Measurements from ENCODE around the gene USP35.
"Not testable (repeated sequence)": the region's sequence is repeated elsewhere in the genome, so short reads cannot be mapped to it uniquely, and the experiment has no call there.

The USP35 gene

GRCh38 chr11:78170874-78171549 lies 17.7 kb upstream of the USP35 start:
- DNase-seq = no peak

- no peak for DNase-seq
Measured at GRCh38 chr11:78171951-78172350, 16.8 kb upstream of the USP35 start.

- not testable (repeated sequence) for DNase-seq
Measured at GRCh38 chr11:78175862-78176261, 12.9 kb upstream of the USP35 start.

GRCh38 chr11:78176605-78177141 lies 12.0 kb upstream of the USP35 start:
- no peak for DNase-seq

- no peak for DNase-seq
Measured at GRCh38 chr11:78177216-78177615, 11.5 kb upstream of the USP35 start.

GRCh38 chr11:78179459-78180071 lies 9.2 kb upstream of the USP35 start:
- DNase-seq = no peak

- DNase-seq = no peak
Measured at GRCh38 chr11:78180751-78181150, 8.0 kb upstream of the USP35 start.

- no peak for DNase-seq
Measured at GRCh38 chr11:78181185-78181584, 7.5 kb upstream of the USP35 start.

GRCh38 chr11:78187366-78188285 lies 1.1 kb upstream of the USP35 start:
- no peak for DNase-seq

- no peak for DNase-seq
Measured at GRCh38 chr11:78189174-78189724, 530 bp downstream of the USP35 start.

- no peak for DNase-seq
Measured at GRCh38 chr11:78189851-78190250, 1.1 kb downstream of the USP35 start.

GRCh38 chr11:78190374-78190773 lies 1.7 kb downstream of the USP35 start:
- no peak for DNase-seq

- no peak for DNase-seq
Measured at GRCh38 chr11:78190871-78191538, 2.3 kb downstream of the USP35 start.

GRCh38 chr11:78192223-78192719 lies 3.6 kb downstream of the USP35 start:
- no peak for DNase-seq

GRCh38 chr11:78192911-78193351 lies 4.2 kb downstream of the USP35 start:
- no peak for DNase-seq

GRCh38 chr11:78193806-78194205 lies 5.1 kb downstream of the USP35 start:
- no peak for DNase-seq

GRCh38 chr11:78194490-78194889 lies 5.8 kb downstream of the USP35 start:
- no peak for DNase-seq

GRCh38 chr11:78195917-78196560 lies 7.3 kb downstream of the USP35 start:
- DNase-seq = no peak

- no peak for DNase-seq
Measured at GRCh38 chr11:78196661-78197091, 8.0 kb downstream of the USP35 start.

GRCh38 chr11:78197816-78198215 lies 9.1 kb downstream of the USP35 start:
- no peak for DNase-seq

- no peak for DNase-seq
Measured at GRCh38 chr11:78199015-78199652, 10.4 kb downstream of the USP35 start.

All from DMS79 (cell line).